Nephron (organoid): ENCODE measurements around the gene ELP4.

Experiments
- H3K27ac Mint-ChIP-seq, 3 experiments: 2 replicates each; pipeline ENCODE4 v1.8.0; 2020; ENCODE audit warnings: mixed read lengths in 3 of 3, mild to moderate bottlenecking in 2 of 3, moderate library complexity in 1 of 3
- H3K27me3 Mint-ChIP-seq: 2 replicates; pipeline ENCODE4 v1.8.0; 2021; ENCODE audit warnings: low read depth, mild to moderate bottlenecking, moderate library complexity, mixed read lengths
- H3K36me3 Mint-ChIP-seq: 2 replicates; pipeline ENCODE4 v1.8.0; 2020; ENCODE audit warnings: low read depth, mixed read lengths
- H3K4me1 Mint-ChIP-seq: 2 replicates; pipeline ENCODE4 v1.8.0; 2020; ENCODE audit warnings: mixed read lengths
- H3K4me3 Mint-ChIP-seq, 3 experiments: 2 replicates each; pipeline ENCODE4 v1.8.0; 2020; ENCODE audit warnings: mild to moderate bottlenecking in 3 of 3, mixed read lengths in 3 of 3, moderate library complexity in 2 of 3
- H3K9me3 Mint-ChIP-seq: 2 replicates; pipeline ENCODE4 v1.8.0; 2020; ENCODE audit warnings: mixed read lengths
- TF ChIP-seq, protein P1 (sequence below), 3 experiments: fragments of 200-600 bp; sonication (generic); IDR thresholded peaks; one replicate each; pipeline ENCODE4 v1.5.0; 2021; ENCODE audit warnings: antibody characterized with exemption in 3 of 3; ENCODE audit not compliant: unreplicated experiment in 3 of 3

ELP4 gene

DNA sequence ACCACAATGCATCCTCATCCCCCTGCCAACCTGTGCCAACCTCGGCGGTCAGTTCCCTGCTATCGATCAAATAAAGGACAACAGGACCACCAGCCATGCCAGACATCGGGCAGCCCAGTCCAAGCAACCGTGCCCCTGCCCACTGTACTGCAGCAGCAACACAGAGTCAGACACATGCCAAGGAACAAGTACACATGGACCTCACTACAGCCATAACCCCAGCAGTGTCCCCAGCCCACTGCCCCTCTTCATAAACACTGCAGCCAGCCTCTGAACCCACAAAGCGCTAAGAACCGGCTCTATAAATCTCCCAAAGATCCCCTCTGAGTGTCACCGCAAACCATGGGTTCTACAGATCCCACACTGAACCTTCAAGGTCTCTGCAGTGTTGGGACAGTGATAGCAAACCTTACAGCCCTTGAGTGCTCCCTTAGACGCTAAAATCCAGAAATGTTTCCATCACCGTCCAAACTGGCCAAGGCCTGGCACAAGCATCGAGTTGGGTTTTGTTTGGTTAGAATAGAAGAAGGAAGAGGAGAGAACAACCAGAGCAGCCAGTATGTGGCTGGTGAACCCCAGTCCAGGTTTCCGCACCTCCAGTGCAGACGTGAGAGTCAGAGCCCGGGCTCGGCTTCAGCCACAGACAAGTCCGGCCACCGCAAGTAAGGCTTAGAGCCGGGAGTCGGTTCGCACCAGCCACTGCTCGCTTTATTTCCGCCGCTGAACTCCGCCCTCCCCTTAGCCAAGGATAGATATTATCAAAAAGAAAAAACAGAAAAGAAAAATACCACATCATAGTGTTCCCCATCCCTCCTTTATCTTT lies 293.6 kb downstream of the ELP4 start:
- peaks cover 100% of the 10 kb centered on the region for H3K27me3 Mint-ChIP-seq
- peaks cover 8% of the 10 kb centered on the region for H3K9me3 Mint-ChIP-seq
- TF ChIP-seq, protein P1, sequence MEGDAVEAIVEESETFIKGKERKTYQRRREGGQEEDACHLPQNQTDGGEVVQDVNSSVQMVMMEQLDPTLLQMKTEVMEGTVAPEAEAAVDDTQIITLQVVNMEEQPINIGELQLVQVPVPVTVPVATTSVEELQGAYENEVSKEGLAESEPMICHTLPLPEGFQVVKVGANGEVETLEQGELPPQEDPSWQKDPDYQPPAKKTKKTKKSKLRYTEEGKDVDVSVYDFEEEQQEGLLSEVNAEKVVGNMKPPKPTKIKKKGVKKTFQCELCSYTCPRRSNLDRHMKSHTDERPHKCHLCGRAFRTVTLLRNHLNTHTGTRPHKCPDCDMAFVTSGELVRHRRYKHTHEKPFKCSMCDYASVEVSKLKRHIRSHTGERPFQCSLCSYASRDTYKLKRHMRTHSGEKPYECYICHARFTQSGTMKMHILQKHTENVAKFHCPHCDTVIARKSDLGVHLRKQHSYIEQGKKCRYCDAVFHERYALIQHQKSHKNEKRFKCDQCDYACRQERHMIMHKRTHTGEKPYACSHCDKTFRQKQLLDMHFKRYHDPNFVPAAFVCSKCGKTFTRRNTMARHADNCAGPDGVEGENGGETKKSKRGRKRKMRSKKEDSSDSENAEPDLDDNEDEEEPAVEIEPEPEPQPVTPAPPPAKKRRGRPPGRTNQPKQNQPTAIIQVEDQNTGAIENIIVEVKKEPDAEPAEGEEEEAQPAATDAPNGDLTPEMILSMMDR (IDR thresholded peaks at IDR 0.05; ENCODE audit: unreplicated experiment in 3 of 3) = no peak
- no peak overlapping the region for H3K4me3 Mint-ChIP-seq
- no peak overlapping the region for H3K27ac Mint-ChIP-seq
- peaks cover 34% of the 10 kb centered on the region for H3K4me1 Mint-ChIP-seq
- H3K36me3 Mint-ChIP-seq = no peaks in the 10 kb centered on the region

DNA sequence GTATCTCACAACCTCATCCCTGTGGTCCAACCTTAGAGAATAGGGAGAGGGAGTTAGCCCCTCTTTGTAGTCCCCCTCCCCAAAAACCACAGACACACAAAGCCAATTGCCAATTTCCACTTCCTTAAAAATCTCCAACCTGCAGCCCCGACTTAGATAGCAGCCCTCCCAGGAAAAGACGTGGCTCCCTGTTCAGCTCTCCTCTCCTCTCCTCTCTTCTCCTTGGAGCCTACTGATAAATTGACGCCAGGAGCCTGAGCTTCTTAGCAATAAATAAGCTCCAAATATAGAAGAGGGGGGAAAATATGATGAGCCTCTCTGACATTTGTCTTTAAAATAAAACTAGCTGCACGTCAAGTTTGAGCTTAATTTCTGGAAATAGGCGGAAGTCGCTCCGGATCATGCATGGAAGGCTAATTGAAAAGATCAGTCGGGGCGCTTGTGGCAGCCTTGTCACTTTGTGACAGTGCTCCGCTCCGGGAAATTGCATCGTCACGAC lies 294.3 kb downstream of the ELP4 start:
- Mint-ChIP-seq H3K4me3 (peak overlapping the region in 2 of 3 experiments; percentile 31 to 37), H3K9me3 (peaks cover 8% of the 10 kb centered on the region), H3K27me3 (peaks cover 100% of the 10 kb centered on the region), H3K27ac (no peak overlapping the region), H3K36me3 (no peaks in the 10 kb centered on the region), H3K4me1 (peaks cover 34% of the 10 kb centered on the region)
- TF ChIP-seq, protein P1 (IDR thresholded peaks at IDR 0.05; ENCODE audit: unreplicated experiment in 3 of 3) = no peak

DNA sequence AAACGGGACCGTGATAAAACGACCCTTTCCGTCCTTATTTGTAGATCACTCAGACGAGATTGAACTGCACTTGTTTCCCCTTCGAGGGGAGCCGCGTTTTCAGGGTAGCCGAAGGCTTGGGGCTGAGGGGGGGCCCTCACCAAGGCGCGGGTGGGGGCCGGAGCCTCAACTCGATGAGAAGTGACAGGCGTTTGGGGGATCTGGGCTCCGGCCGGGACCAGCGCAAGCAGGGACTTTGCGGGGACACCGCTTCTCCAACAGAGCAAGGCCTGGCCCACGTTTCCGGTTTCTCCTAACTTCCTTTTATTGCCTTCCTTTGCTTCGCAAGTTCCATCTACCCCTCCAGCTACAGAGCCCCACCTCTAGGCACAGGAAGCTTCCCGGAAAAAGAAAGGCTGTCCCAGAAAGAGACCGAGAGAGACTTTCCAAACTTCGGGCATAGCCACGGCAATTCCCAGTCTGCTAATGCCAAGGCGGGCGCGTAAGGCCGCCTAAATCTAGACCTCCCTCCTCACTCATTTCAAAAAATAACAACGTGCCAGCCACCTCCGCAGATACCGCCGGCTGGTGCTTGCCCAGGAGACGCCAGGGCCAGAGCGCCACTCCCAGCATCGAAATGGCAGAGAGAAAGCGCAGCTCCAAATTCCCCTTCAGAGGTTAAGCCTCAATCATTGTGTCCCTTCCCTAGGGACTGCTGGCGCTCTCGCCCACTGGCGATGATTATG lies 294.9 kb downstream of the ELP4 start:
- no peaks in the 10 kb centered on the region for H3K36me3 Mint-ChIP-seq
- H3K9me3 Mint-ChIP-seq = peaks cover 8% of the 10 kb centered on the region
- H3K27me3 Mint-ChIP-seq = peaks cover 100% of the 10 kb centered on the region
- peaks cover 36% of the 10 kb centered on the region for H3K4me1 Mint-ChIP-seq
- H3K4me3 Mint-ChIP-seq = peak overlapping the region; percentile 41 to 64 (median 43)
- H3K27ac Mint-ChIP-seq = no peak overlapping the region
- TF ChIP-seq, protein P1 (IDR thresholded peaks at IDR 0.05; ENCODE audit: unreplicated experiment in 3 of 3) = no peak

DNA sequence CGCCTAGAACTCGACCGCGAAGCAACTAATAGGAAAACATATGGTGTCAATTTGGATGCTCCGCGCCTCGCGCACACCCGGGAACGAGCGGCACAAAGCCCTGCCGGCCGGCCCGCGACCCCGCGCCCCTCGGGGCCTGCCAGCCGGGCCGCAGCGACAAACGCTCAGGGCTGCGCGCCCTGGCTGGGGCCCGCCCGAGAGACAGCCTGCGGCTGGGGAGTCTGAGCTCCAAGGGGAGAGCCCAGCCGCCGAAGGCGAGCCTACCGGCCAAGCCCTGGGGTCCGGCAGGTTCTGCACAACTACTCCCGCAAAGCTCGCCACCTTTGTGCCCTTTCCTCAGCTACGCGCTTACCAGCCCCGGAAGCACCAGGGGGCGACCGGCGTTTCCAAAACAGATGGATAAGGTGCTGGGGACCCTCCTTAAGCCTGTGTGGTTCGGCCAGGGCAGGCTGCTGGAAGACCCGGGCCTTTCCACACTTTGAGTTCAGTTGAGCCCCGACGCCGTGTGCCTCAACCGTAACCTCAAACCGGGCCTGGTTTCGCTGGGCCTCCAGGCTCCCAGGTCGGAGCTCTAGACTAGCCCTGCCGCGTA lies 295.6 kb downstream of the ELP4 start:
- Mint-ChIP-seq H3K36me3 (no peaks in the 10 kb centered on the region), H3K4me1 (peaks cover 36% of the 10 kb centered on the region), H3K9me3 (peaks cover 8% of the 10 kb centered on the region), H3K4me3 (peak overlapping the region in 2 of 3 experiments; percentile 41 to 64), H3K27ac (no peak overlapping the region), H3K27me3 (peaks cover 100% of the 10 kb centered on the region)
- TF ChIP-seq, protein P1 (IDR thresholded peaks at IDR 0.05; ENCODE audit: unreplicated experiment in 3 of 3) = no peak

DNA sequence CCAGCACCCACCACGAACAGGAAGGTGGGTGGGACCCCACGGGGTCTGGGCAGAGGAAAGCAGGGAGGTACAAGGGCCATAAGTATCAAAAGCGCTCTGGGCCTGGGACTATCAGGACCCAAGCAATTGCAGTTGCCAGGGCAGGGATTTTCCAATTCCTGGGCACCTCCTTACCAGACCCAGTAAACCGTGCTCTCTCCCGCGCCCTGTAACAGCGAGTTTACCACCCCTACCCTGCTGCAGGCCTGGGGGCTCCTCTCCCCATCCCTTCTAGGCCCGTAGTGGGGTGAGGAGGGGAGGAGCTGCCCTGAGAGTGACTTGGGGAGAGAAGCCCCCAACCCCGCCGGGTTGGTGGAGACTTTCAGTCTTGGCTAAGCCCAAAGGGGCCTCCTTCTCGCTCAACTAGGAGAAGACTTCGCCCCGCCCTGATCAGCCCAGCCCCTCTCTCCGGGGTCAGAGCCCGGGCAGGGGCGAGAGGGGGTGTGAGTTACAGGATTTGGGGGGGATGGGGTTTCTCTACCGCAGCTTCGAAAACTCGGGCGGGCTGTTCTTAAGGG lies 296.1 kb downstream of the ELP4 start:
- Mint-ChIP-seq H3K27me3 (peaks cover 100% of the 10 kb centered on the region), H3K4me1 (peaks cover 34% of the 10 kb centered on the region), H3K4me3 (no peak overlapping the region), H3K27ac (no peak overlapping the region), H3K9me3 (peaks cover 8% of the 10 kb centered on the region), H3K36me3 (no peaks in the 10 kb centered on the region)
- TF ChIP-seq, protein P1 (IDR thresholded peaks at IDR 0.05; ENCODE audit: unreplicated experiment in 3 of 3) = no peak
